ENCODE results near the gene ZNF804A.

DNA sequence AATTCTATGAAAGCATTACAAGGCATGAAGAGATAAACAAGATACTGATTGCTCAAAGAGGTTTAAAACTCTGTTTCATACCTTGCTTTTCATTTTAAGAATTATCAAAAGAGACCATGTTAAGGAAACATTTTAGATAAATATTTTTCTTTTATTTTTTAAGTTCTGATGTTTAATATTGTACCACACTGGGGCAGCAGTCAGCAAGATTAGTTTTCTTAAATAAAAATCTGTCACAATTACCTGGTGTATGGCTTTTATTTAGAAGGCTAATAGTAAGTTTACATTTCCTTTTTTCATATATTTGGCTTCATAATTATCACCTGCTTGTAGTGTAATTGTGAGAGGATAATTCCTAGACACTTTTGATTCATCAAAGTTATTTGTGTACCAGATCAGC lies 46.4 kb downstream of the ZNF804A start:
- TF ChIP-seq POLR2A (IDR thresholded peaks at IDR 0.05; ENCODE audit: low read depth, low read length) (no peak), POLR2AphosphoS5 (IDR thresholded peaks at IDR 0.05; ENCODE audit: low read depth, low read length) (no peak)
